Astrocyte of the spinal cord (primary cell): Measurements from ENCODE around the gene PMAIP1.

Experiments used
- DNase-seq: peaks from one replicate; pipeline ENCODE4 v3.0.0; 2011; ENCODE audit warnings: low read depth, low spot score
- H3K4me3 ChIP-seq: 2 replicates; pipeline ENCODE4 v1.5.1; 2011; ENCODE audit warnings: low read depth, mild to moderate bottlenecking, low read length, moderate library complexity
- CTCF ChIP-seq: IDR thresholded peaks from 2 replicates; pipeline ENCODE4 v1.5.1; 2012; ENCODE audit warnings: low read depth, mild to moderate bottlenecking, low read length, inconsistent platforms
- in situ Hi-C: cut with HindIII; loops from 2 replicates; pipeline ENCODE4 v1.10.0; 2017; ENCODE audit warnings: low sequenced_read_pairs

Gene PMAIP1

GRCh38 chr18:59871711-59872362 lies 28.0 kb upstream of the PMAIP1 start:
- DNase-seq: no peak
- in situ Hi-C loops: no loop called here
- no peak overlapping the region for H3K4me3 ChIP-seq
- no peak for TF ChIP-seq CTCF

- no peak for TF ChIP-seq CTCF
- in situ Hi-C loops: no loop called here
- no peak overlapping the region for H3K4me3 ChIP-seq
- DNase-seq: no peak
These were observed 26.2 kb upstream of the PMAIP1 start for GRCh38 chr18:59873641-59874040.

- in situ Hi-C loops: no loop called here
- peak; percentile 91 for DNase-seq
- H3K4me3 ChIP-seq: no peak overlapping the region
- TF ChIP-seq CTCF: no peak
These were observed 25.6 kb upstream of the PMAIP1 start for GRCh38 chr18:59874166-59874565.

- in situ Hi-C loops: no loop called here
- no peak for DNase-seq
- H3K4me3 ChIP-seq: no peak overlapping the region
- TF ChIP-seq CTCF: no peak
These were observed 23.5 kb upstream of the PMAIP1 start for GRCh38 chr18:59876310-59876626.

- no peak for DNase-seq
- in situ Hi-C loops: no loop called here
- TF ChIP-seq CTCF: no peak
- H3K4me3 ChIP-seq: no peak overlapping the region
These were observed 22.4 kb upstream of the PMAIP1 start for GRCh38 chr18:59877361-59877760.

- TF ChIP-seq CTCF: no peak
- DNase-seq: peak; percentile 19
- in situ Hi-C loops: no loop called here
These were observed 21.2 kb upstream of the PMAIP1 start for GRCh38 chr18:59878644-59879043.

More at GRCh38 chr18:59878644-59879043, 21.2 kb upstream of the PMAIP1 start:
- no peak overlapping the region for H3K4me3 ChIP-seq
